ENCODE measurements around the gene DHODH. TPM values are rescaled to one million over a fixed set of nuclear protein-coding genes. Genes with fewer than 3 reads are reported as not detected.

Gene DHODH
- total and polyA plus RNA-seq, 2 of the 8 experiments (the other 6 are each of a cell fraction or from before 2014, with no cell fraction given): 9.1 to 19.4 TPM

DNA sequence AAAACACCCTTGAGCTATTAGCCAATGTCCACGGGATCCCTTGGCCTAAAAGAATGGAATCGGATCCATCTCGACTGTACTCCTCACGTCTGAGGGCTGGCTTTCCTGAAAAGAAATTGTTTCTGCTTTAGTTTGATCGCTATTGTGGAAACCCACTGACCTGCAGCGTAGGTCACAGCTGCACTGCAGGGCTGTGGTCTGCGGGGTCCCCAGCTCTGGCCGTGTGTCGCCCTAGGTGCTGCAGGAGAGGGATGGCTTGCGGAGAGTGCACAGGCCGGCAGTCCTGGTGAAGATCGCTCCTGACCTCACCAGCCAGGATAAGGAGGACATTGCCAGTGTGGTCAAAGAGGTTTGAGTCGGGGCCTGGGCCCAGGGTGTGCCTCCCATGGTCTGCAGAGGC lies 13.6 kb downstream of the DHODH start:
- DNase-seq (ENCODE audit: low read depth in 1 of 2, low spot score in 2 of 2) (no peak), FAIRE-seq (no peak)
- Histone ChIP-seq H2AFZ (ENCODE audit: low read length) (no peak overlapping the region), H3K9me3 (ENCODE audit: insufficient read depth in 2 of 2, low read depth in 1 of 2, low read length in 1 of 2) (no peaks in the 10 kb centered on the region), H4K8ac (ENCODE audit: extremely low read depth, insufficient read depth, low read length) (peak overlapping the region; percentile 59), H3K18ac (ENCODE audit: extremely low read depth, low read length) (no peak overlapping the region), H3K23ac (ENCODE audit: insufficient read length) (no peak overlapping the region), H3K79me2 (ENCODE audit: control insufficient read depth in 1 of 2, insufficient read depth in 2 of 2, low read length in 2 of 2) (no peaks in the 10 kb centered on the region), H3K56ac (replicated peaks; ENCODE audit: insufficient read length, low read depth, low read length) (no peak overlapping the region), H2BK12ac (ENCODE audit: low read depth, low read length) (no peak overlapping the region), H2AK5ac (ENCODE audit: low read depth, low read length) (no peak overlapping the region), H2BK5ac (ENCODE audit: low read depth, low read length) (no peak overlapping the region), H3K4me2 (ENCODE audit: insufficient read depth in 1 of 2, low read depth in 2 of 2, low read length in 2 of 2) (no peak overlapping the region), H2BK20ac (ENCODE audit: low read length) (no peak overlapping the region), H3K4me3 (ENCODE audit: extremely low read depth in 1 of 4, insufficient read depth in 2 of 4, low read depth in 3 of 4, low read length in 4 of 4) (no peak overlapping the region), H4K5ac (ENCODE audit: insufficient read length, low read depth, low read length) (no peak overlapping the region), H4K91ac (replicated peaks; ENCODE audit: insufficient read length, low read length) (no peak overlapping the region), H3K9ac (replicated peaks in 1 of 4; ENCODE audit: extremely low read depth in 1 of 4, low read depth in 3 of 4, low read length in 3 of 4) (no peak overlapping the region), H4K20me1 (replicated peaks in 1 of 2; ENCODE audit: control insufficient read depth in 1 of 2, insufficient read depth in 2 of 2, low read length in 2 of 2) (peaks cover 0 to 3% of the 10 kb centered on the region in 2 experiments), H3K4me1 (replicated peaks in 1 of 4; ENCODE audit: control insufficient read depth in 3 of 4, insufficient read depth in 4 of 4, low read length in 3 of 4) (no peaks in the 10 kb centered on the region), H3K14ac (ENCODE audit: insufficient read length) (no peak overlapping the region), H3K36me3 (ENCODE audit: control insufficient read depth in 2 of 4, insufficient read depth in 4 of 4, low read length in 3 of 4) (peaks cover 7 to 34% (median 19%) of the 10 kb centered on the region in 4 experiments; a peak in 7 of 8 replicates), H3K4ac (replicated peaks; ENCODE audit: insufficient read length, low read depth, low read length) (no peak overlapping the region), H3K27ac (ENCODE audit: low read depth, low read length) (no peak overlapping the region), H3K23me2 (ENCODE audit: low read depth, low read length) (no peaks in the 10 kb centered on the region), H2BK120ac (replicated peaks; ENCODE audit: low read depth, low read length) (no peak overlapping the region), H3K79me1 (ENCODE audit: low read depth, low read length) (no peaks in the 10 kb centered on the region), H2BK15ac (ENCODE audit: low read length) (no peak overlapping the region), H3K27me3 (replicated peaks in 1 of 4; ENCODE audit: control insufficient read depth in 3 of 4, extremely low read depth in 1 of 4, insufficient read depth in 3 of 4, low read length in 3 of 4) (no peaks in the 10 kb centered on the region)
- ChIA-PET POLR2A (ENCODE audit: partially characterized antibody) (interaction anchor here (1.1 kb wide), 1 partner anchor 13 kb away, joined by 4 read pairs; no protein-coding TSS in a partner anchor), CTCF (ENCODE audit: partially characterized antibody) (interaction anchor here (1.3 to 2.4 kb wide), 7 partner anchors 9 to 114 kb away, joined by 3 to 22 read pairs (median 5); no protein-coding TSS in a partner anchor)
- WGBS, 2 experiments (ENCODE audit: extremely low coverage in 1 of 2, insufficient coverage in 1 of 2, insufficient read length in 1 of 2, insufficient replicate concordance in 2 of 2, low coverage in 1 of 2, low lambda C conversion rate in 2 of 2, missing lambda C conversion rate in 1 of 2): 88% methylated on average over 13 of the region's 13 CpGs; no CpG with 5 or more reads in 1 of the 2 experiments
- TF ChIP-seq RNF2 (IDR thresholded peaks at IDR 0.05; ENCODE audit: borderline replicate concordance, low read depth, low read length, missing control alignments, poor library complexity, severe bottlenecking): no peak
